GM13977 (cell line): ENCODE results near the gene SMAP2.

ENCODE experiments used
- DNase-seq: peaks from one replicate; pipeline ENCODE4 v3.0.0; 2012; ENCODE audit warnings: low spot score
- CTCF ChIP-seq: IDR thresholded peaks from 2 replicates; pipeline ENCODE4 v1.5.1; 2012; ENCODE audit warnings: mild to moderate bottlenecking, control low read depth; ENCODE audit not compliant: insufficient read depth; ENCODE audit errors: extremely low read depth, missing control alignments
- in situ Hi-C: fragments of 300-500 bp; cut with MboI; formaldehyde crosslinking; loops from one replicate; pipeline ENCODE4 v1.12.0; 2022; ENCODE audit warnings: low sequenced_read_pairs, low pct_unique_long_range_greater_than_20kb, mixed read lengths, inconsistent platforms; ENCODE audit not compliant: unreplicated experiment

The SMAP2 gene

GRCh38 chr1:40404670-40405462 lies 31.3 kb downstream of the SMAP2 start:
- in situ Hi-C loops: loop anchor here (10.0 kb wide), 2 partner anchors 50 to 260 kb away; no protein-coding TSS in a partner anchor
- DNase-seq: peak; percentile 22
- TF ChIP-seq CTCF: peak; percentile 75

- no peak for DNase-seq
- no peak for TF ChIP-seq CTCF
- in situ Hi-C loops: loop anchor here (10.0 kb wide), 2 partner anchors 51 to 261 kb away; no protein-coding TSS in a partner anchor
Observed at GRCh38 chr1:40405812-40406211, 32.3 kb downstream of the SMAP2 start.

GRCh38 chr1:40407453-40407852 lies 33.9 kb downstream of the SMAP2 start:
- in situ Hi-C loops: loop anchor here (10.0 kb wide), 2 partner anchors 53 to 263 kb away; no protein-coding TSS in a partner anchor
- TF ChIP-seq CTCF: no peak
- no peak for DNase-seq

GRCh38 chr1:40409467-40409866 lies 35.9 kb downstream of the SMAP2 start:
- no peak for DNase-seq
- in situ Hi-C loops: loop anchor here (10.0 kb wide), 2 partner anchors 55 to 265 kb away; no protein-coding TSS in a partner anchor
- no peak for TF ChIP-seq CTCF

- in situ Hi-C loops: no loop called here
- no peak for DNase-seq
- no peak for TF ChIP-seq CTCF
Observed at GRCh38 chr1:40411294-40411693, 37.8 kb downstream of the SMAP2 start.

GRCh38 chr1:40411843-40412242 lies 38.3 kb downstream of the SMAP2 start:
- in situ Hi-C loops: no loop called here
- TF ChIP-seq CTCF: no peak
- no peak for DNase-seq
